CD4-positive, alpha-beta T cell treated with Interleukin-17A for 1 hour (primary cell): ENCODE data around the gene SH3RF3.

Experiments
- DNase-seq: peaks from one replicate; pipeline ENCODE4 v3.0.0-alpha.2; 2020

The SH3RF3 gene

GRCh38 chr2:109442715-109443319 is 313.8 kb downstream of the SH3RF3 start:
- no peak for DNase-seq

- no peak for DNase-seq
These were observed 315.9 kb downstream of the SH3RF3 start for GRCh38 chr2:109444916-109445315.

GRCh38 chr2:109446278-109447131 is 317.5 kb downstream of the SH3RF3 start:
- DNase-seq: no peak

GRCh38 chr2:109447251-109447661 is 318.3 kb downstream of the SH3RF3 start:
- no peak for DNase-seq

GRCh38 chr2:109447776-109448175 is 318.8 kb downstream of the SH3RF3 start:
- no peak for DNase-seq

- no peak for DNase-seq
These were observed 319.2 kb downstream of the SH3RF3 start for GRCh38 chr2:109448207-109448606.

- no peak for DNase-seq
These were observed 320.2 kb downstream of the SH3RF3 start for GRCh38 chr2:109448946-109449788.

GRCh38 chr2:109450574-109451273 is 321.7 kb downstream of the SH3RF3 start:
- DNase-seq: no peak

- no peak for DNase-seq
These were observed 322.7 kb downstream of the SH3RF3 start for GRCh38 chr2:109451671-109452070.

GRCh38 chr2:109452318-109453305 is 323.6 kb downstream of the SH3RF3 start:
- DNase-seq: no peak

GRCh38 chr2:109453371-109453995 is 324.5 kb downstream of the SH3RF3 start:
- DNase-seq: no peak

- DNase-seq: no peak
These were observed 325.3 kb downstream of the SH3RF3 start for GRCh38 chr2:109454304-109454703.

GRCh38 chr2:109454765-109455394 is 325.9 kb downstream of the SH3RF3 start:
- DNase-seq: no peak

GRCh38 chr2:109455731-109456691 is 327.0 kb downstream of the SH3RF3 start:
- no peak for DNase-seq

- no peak for DNase-seq
These were observed 327.8 kb downstream of the SH3RF3 start for GRCh38 chr2:109456776-109457175.

- no peak for DNase-seq
These were observed 328.4 kb downstream of the SH3RF3 start for GRCh38 chr2:109457366-109457765.

- no peak for DNase-seq
These were observed 328.8 kb downstream of the SH3RF3 start for GRCh38 chr2:109457794-109458193.

- DNase-seq: no peak
These were observed 329.5 kb downstream of the SH3RF3 start for GRCh38 chr2:109458512-109458911.

GRCh38 chr2:109459485-109459884 is 330.5 kb downstream of the SH3RF3 start:
- DNase-seq: no peak
